Stomach smooth muscle (tissue), 2 donors: Measurements from ENCODE around the gene ISCA2.
"Not testable (repeated sequence)": the region's sequence is repeated elsewhere in the genome, so short reads cannot be mapped to it uniquely, and the experiment has no call there.

Experiments
- H3K27ac ChIP-seq: one replicate; pipeline ENCODE4 v1.7.0; 2013; ENCODE audit warnings: mild to moderate bottlenecking, low read length, inconsistent platforms
- H3K27me3 ChIP-seq, 2 donors: one replicate each; pipeline ENCODE4 v1.7.0; 2013; ENCODE audit warnings: low read length in 2 of 2; ENCODE audit not compliant: insufficient read depth in 2 of 2, control insufficient read depth in 1 of 2
- H3K36me3 ChIP-seq, 2 donors: one replicate each; pipeline ENCODE4 v1.7.0; 2013; ENCODE audit warnings: low read length in 2 of 2; ENCODE audit not compliant: control insufficient read depth in 2 of 2, insufficient read depth in 2 of 2
- H3K4me1 ChIP-seq: one replicate; pipeline ENCODE4 v1.7.0; 2013; ENCODE audit warnings: low read length; ENCODE audit not compliant: control insufficient read depth, insufficient read depth
- H3K4me3 ChIP-seq, 2 donors: one replicate each; pipeline ENCODE4 v1.7.0; 2013; ENCODE audit warnings: low read length in 2 of 2
- H3K9ac ChIP-seq, 2 donors: one replicate each; pipeline ENCODE4 v1.7.0; 2013; ENCODE audit warnings: low read length in 2 of 2, mild to moderate bottlenecking in 1 of 2
- H3K9me3 ChIP-seq, 2 donors: one replicate each; pipeline ENCODE4 v1.7.0; 2013; ENCODE audit warnings: low read length in 2 of 2; ENCODE audit not compliant: control insufficient read depth in 2 of 2
- donor health status: healthy.
- donor health status: Pancreatic carcinoma.

Gene ISCA2

DNA sequence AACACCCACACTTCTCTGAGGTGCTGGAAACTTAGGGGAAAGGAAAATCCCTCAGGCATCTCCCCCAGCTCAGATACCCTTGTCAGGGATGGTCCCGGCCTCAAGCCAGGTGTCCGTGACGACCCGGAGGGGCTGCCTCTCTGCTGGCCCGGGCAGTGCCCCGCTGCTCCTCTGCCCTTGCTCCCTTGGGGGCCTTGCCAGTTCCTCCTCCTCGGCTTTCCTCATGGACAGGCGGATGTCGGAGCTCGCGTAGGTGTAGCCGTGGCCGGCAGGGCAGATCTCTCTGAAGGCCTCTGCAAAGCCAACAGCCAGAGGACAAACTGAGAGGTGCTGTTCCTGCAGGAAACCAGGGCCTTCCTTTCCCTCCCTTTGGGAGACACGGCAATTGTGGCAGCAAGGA is 34.8 kb downstream of the ISCA2 start:
- H3K4me1 ChIP-seq: peaks cover 2% of the 10 kb centered on the region
- H3K9ac ChIP-seq: no peak overlapping the region
- H3K36me3 ChIP-seq: no peaks in the 10 kb centered on the region
- H3K4me3 ChIP-seq: no peak overlapping the region
- H3K27ac ChIP-seq: no peak overlapping the region
- H3K27me3 ChIP-seq: no peaks in the 10 kb centered on the region
- H3K9me3 ChIP-seq: no peaks in the 10 kb centered on the region

DNA sequence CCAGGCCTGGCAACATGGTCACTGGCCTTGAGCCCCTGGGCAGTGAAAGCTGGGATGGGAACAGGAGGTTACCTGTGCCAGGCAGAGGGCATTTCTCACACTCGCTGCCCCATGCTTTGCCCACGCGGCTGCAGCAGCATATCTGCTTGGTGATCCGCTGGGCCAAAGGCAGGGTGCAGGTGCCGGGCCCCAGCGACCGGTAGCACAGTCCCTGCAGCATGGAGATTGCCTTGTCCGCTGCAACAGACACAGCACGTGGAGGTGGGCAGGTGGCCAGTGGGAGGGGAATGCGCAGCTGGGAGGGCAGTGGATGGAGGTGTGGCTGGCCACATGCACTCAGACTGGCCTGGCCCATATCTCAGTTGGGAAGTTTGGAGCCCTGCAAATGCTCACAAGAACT is 35.3 kb downstream of the ISCA2 start:
- no peaks in the 10 kb centered on the region for H3K36me3 ChIP-seq
- H3K27ac ChIP-seq: no peak overlapping the region
- no peaks in the 10 kb centered on the region for H3K27me3 ChIP-seq
- no peaks in the 10 kb centered on the region for H3K9me3 ChIP-seq
- H3K4me1 ChIP-seq: peaks cover 2% of the 10 kb centered on the region
- H3K4me3 ChIP-seq: no peak overlapping the region
- H3K9ac ChIP-seq: no peak overlapping the region

DNA sequence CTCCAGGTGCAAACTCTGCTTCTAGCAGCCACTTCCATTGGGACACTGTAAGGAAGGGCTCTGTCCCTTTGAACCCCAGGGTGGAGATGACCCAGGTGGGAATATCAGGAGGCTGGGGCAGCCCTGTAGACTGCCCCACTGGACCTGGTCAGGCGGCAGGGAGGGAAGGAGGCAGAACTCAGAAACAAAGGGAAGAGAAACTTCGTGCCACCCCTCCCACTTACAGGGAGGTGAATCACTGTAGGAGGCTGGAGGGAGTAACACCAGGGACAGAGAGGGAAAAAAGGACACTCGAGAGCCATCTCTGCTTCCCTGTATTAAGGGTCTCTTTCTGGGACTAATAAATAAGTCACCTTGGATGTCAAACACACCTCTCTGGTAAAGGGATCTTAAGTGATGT is 37.4 kb downstream of the ISCA2 start:
- H3K27ac ChIP-seq: no peak overlapping the region
- H3K36me3 ChIP-seq: no peaks in the 10 kb centered on the region

DNA sequence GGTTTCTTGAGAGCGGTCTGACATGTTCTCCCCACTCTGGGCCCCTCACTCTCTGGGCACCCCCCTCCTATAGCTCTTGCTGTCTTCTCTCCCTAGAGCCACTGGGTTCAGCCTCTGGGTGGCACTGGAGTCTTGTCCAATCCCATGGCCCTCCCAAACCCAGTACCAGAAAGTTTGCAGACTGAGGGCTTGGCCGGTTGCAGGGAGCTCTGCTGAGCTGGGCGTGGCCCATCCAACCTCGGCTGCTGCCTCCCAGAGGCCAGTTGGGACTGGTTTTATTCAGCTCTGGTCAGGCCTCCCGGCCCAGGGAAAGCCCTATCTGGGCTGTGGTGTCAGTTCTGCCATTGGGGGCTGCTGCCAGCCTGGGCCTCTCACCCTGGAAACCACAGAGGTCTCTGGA is 37.9 kb downstream of the ISCA2 start:
- no peak overlapping the region for H3K27ac ChIP-seq
- no peak overlapping the region for H3K4me3 ChIP-seq
- no peaks in the 10 kb centered on the region for H3K36me3 ChIP-seq
- H3K9me3 ChIP-seq: no peaks in the 10 kb centered on the region
- no peaks in the 10 kb centered on the region for H3K27me3 ChIP-seq
- no peak overlapping the region for H3K9ac ChIP-seq
- peaks cover 2% of the 10 kb centered on the region for H3K4me1 ChIP-seq

More for the DNA sequence above, 37.4 kb downstream of the ISCA2 start:
- Histone ChIP-seq H3K9ac (no peak overlapping the region), H3K27me3 (no peaks in the 10 kb centered on the region), H3K9me3 (no peaks in the 10 kb centered on the region), H3K4me1 (peaks cover 2% of the 10 kb centered on the region), H3K4me3 (no peak overlapping the region)

GRCh38 chr14:74532246-74532645 is 38.7 kb downstream of the ISCA2 start:
- H3K9me3 ChIP-seq: no peaks in the 10 kb centered on the region
- H3K4me3 ChIP-seq: no peak overlapping the region
- no peaks in the 10 kb centered on the region for H3K36me3 ChIP-seq
- H3K27me3 ChIP-seq: no peaks in the 10 kb centered on the region
- no peak overlapping the region for H3K27ac ChIP-seq
- no peak overlapping the region for H3K9ac ChIP-seq
- peaks cover 2% of the 10 kb centered on the region for H3K4me1 ChIP-seq

GRCh38 chr14:74533576-74533975 is 40.0 kb downstream of the ISCA2 start:
- Histone ChIP-seq H3K4me1 (peaks cover 2% of the 10 kb centered on the region), H3K36me3 (no peaks in the 10 kb centered on the region), H3K27ac (no peak overlapping the region), H3K9me3 (no peaks in the 10 kb centered on the region), H3K9ac (no peak overlapping the region), H3K4me3 (no peak overlapping the region), H3K27me3 (no peaks in the 10 kb centered on the region)

DNA sequence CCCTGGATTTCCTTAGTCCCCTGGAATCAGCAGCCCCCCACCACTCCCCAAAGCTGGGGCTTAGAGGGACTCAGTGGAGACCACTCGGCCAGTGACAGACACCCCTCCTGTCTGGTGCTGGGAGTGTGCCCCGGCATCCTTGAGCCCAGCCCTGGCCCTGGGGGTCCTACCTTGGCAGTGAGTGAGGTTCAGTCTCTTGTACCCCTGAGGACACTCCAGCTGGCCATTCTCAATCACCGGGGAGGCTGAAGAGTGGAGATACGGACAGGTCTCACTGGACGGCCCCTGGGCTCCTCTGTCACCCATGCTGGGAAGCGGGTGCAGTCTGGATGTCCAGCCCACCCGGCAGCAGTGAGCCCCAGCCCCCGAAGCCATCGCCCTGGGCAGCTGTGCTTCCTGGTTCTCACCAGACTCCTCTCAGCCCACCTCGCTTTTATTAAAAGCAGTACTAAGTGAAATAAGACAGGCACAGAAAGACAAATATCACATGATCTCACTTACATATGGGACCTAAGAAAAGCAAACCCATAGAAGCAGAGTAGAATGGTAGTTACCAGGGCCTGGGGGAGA is 42.3 kb downstream of the ISCA2 start:
- H3K4me1 ChIP-seq: peaks cover 2% of the 10 kb centered on the region
- no peaks in the 10 kb centered on the region for H3K9me3 ChIP-seq
- H3K27me3 ChIP-seq: no peaks in the 10 kb centered on the region
- H3K36me3 ChIP-seq: no peaks in the 10 kb centered on the region
- H3K9ac ChIP-seq: no peak overlapping the region
- H3K27ac ChIP-seq: no peak overlapping the region
- no peak overlapping the region for H3K4me3 ChIP-seq

- not testable (repeated sequence) for H3K36me3 ChIP-seq, H3K4me3 ChIP-seq, H3K27ac ChIP-seq, H3K4me1 ChIP-seq, H3K9me3 ChIP-seq, H3K27me3 ChIP-seq, H3K9ac ChIP-seq
These were observed 42.8 kb downstream of the ISCA2 start for GRCh38 chr14:74536336-74536735.

GRCh38 chr14:74538411-74539391 is 45.1 kb downstream of the ISCA2 start:
- H3K27ac ChIP-seq: no peak overlapping the region
- H3K9me3 ChIP-seq: no peaks in the 10 kb centered on the region
- no peak overlapping the region for H3K9ac ChIP-seq
- H3K4me1 ChIP-seq: no peaks in the 10 kb centered on the region
- H3K4me3 ChIP-seq: no peak overlapping the region
- no peaks in the 10 kb centered on the region for H3K36me3 ChIP-seq
- no peaks in the 10 kb centered on the region for H3K27me3 ChIP-seq

GRCh38 chr14:74539503-74539902 is 45.9 kb downstream of the ISCA2 start:
- no peaks in the 10 kb centered on the region for H3K9me3 ChIP-seq
- H3K4me3 ChIP-seq: no peak overlapping the region
- H3K27ac ChIP-seq: no peak overlapping the region
- H3K36me3 ChIP-seq: no peaks in the 10 kb centered on the region
- H3K27me3 ChIP-seq: no peaks in the 10 kb centered on the region
- H3K9ac ChIP-seq: no peak overlapping the region
- H3K4me1 ChIP-seq: no peaks in the 10 kb centered on the region

DNA sequence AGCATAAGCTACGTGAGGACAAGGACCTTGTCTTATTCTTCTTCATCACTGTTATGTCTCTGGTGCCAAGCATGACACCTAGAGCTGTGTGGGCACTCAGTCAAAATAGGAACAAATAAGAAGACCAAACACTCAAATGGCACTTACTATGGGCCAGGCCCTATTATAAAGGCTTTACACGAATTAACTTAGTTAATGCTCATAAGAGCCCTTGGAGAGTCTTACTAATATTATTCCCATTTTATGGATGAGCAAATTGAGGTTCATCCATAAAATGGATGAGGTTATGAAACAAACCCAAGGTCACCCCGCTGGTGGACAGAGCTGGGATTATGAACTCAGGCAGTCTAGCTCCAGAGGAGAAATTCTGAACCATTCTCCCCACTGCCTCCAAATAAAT is 47.7 kb downstream of the ISCA2 start:
- Histone ChIP-seq H3K36me3 (no peaks in the 10 kb centered on the region), H3K4me3 (no peak overlapping the region), H3K9me3 (no peaks in the 10 kb centered on the region), H3K9ac (no peak overlapping the region), H3K27me3 (no peaks in the 10 kb centered on the region), H3K4me1 (no peaks in the 10 kb centered on the region), H3K27ac (no peak overlapping the region)
